ENCODE results near the gene ATP2C1. TPM values are rescaled to one million over a fixed set of nuclear protein-coding genes. Genes with fewer than 3 reads are reported as not detected.

ATP2C1 gene
- polyA plus RNA-seq, 4 donors, result 110 to 182 (median 145) TPM

DNA sequence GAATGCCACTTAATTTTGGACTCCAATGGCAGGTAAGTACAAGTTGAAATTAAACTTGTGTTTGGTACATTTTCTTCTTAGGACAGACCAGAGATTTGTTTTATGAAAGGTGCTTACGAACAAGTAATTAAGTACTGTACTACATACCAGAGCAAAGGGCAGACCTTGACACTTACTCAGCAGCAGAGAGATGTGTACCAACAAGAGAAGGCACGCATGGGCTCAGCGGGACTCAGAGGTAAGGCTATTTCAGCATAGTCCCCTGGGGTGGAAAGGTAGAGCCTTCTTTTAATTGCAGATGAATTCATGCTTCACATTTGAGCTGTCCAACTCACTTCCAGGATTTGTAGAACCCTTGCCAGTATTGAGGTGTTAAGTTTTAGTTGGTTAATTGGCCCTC, 81.4 kb downstream of the ATP2C1 start:
- no peak for DNase-seq (ENCODE audit: low read depth in 4 of 4, low spot score in 3 of 4)

DNA sequence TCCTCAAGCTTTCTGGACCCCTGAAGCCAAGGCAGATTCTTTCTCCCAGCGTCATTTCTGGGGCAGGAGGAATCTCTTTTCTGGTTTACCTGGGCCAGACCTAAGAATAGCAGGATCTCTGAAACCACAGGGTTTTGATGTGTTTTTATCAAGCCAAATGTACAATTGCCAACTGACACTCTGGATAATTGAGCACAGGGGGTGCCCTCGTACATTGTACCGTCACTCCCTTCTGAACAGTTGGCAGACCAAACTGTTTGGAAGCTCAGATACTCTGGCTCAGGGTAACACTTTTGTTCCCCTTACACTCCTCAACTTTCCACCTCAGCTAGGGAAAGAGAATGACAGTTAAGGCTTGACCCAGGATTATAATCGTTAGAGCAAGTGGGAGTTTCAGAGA, 82.8 kb downstream of the ATP2C1 start:
- no peak for DNase-seq (ENCODE audit: low read depth in 4 of 4, low spot score in 3 of 4)

DNA sequence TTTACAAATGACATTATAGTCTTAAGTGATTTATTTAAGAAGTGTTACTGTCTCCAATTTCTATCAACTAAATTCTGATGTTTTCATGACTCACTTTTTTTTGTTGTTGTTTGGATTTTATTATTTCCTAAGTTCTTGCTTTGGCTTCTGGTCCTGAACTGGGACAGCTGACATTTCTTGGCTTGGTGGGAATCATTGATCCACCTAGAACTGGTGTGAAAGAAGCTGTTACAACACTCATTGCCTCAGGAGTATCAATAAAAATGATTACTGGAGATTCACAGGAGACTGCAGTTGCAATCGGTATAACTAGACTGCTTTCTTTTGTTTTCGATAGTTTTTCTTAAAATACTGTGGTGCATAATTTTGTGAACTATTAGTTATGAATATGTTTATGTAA, 85.2 kb downstream of the ATP2C1 start:
- no peak for DNase-seq (ENCODE audit: low read depth in 4 of 4, low spot score in 3 of 4)

DNA sequence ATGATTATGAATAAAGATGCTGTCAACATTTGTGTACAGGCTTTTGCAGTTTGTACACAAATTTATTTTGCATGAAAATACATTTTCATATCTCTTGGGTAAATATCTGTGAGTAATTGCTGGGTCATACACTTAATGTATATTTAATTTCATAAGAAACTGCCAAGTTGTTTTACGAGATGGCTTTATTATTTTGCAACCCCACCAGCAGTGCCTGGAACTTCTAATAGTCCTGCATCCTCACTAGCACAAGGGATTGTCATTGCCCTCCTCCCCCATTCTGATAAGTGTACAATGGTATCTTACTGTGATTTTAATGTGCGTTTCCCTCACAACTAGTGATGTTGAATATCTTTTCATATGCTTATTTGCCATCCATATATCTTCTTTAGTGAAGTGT, 87.6 kb downstream of the ATP2C1 start:
- no peak for DNase-seq (ENCODE audit: low read depth in 4 of 4, low spot score in 3 of 4)

DNA sequence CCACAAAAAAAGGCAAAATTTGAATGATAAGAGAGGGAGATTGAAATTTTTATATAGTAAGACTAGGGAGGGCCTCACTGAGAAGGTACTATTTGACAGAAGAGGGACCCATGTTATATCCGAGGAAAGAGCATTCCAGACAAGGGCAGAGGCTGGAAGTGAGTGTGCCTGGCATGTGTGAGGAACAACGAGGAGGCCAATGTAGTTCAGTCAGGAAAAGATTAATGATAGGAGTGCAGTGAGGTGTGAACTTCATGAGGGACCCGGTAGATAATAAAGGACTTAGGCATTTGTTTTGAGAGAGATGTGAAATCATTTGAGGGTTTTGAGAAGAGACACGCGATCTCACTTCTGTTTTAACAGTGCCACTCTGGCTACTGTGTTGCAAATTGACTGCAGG, 96.4 kb downstream of the ATP2C1 start:
- DNase-seq (ENCODE audit: low read depth in 4 of 4, low spot score in 3 of 4), result no peak

DNA sequence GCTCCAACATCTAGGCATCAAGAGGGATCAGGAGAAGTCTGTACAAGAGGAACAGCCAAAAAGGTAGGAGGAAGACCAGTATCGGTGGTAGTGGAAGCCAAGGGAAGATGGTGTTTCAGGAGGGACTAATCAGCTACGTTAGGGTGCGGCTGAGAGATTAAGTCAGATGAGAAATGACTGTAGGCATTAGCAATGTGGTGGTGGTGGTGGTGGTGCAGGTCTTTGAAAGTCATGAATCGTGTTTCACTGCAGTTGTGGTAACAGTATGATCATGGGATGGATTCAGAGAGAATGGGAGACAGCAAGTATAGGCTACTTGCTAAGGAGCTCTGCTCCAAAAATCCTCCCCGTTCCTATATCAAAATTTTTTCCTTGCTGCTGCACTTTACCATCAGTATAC, 97.2 kb downstream of the ATP2C1 start:
- no peak for DNase-seq (ENCODE audit: low read depth in 4 of 4, low spot score in 3 of 4)

DNA sequence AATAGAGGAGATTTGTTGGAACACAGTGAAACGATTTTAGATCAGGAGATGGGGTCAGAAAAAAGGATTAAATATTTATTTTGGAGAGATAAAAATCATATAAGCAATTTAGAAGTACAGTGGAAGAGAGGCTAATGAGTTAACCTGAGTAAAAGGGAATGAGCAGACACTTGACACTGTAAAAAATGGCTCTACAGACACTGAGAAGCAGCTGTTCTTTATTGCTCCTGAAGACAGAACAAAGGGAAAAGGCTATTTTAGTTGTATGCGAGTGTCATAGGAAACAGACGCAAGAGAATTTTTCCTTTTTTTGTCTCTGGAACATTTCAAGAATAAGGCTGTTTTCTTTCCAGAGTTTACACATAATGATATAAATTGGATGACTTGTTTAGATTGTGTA, 98.5 kb downstream of the ATP2C1 start:
- no peak for DNase-seq (ENCODE audit: low read depth in 4 of 4, low spot score in 3 of 4)

DNA sequence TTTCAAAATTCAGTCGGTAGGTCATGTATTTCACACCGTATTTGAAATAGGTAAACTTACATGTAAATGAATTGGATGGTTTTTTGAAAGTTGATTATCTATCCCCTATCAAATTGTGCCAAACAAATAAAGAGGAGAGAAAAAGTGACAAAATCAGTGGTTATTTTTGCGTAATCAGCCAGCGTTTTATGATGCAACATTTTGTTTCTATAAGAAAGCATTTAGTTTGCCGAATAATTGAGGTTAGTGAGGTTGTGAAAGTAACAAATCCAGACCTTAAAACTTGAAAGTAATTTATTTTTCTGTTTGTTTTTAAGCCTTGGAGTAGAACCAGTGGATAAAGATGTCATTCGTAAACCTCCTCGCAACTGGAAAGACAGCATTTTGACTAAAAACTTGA, 103.4 kb downstream of the ATP2C1 start:
- no peak for DNase-seq (ENCODE audit: low read depth in 4 of 4, low spot score in 3 of 4)

DNA sequence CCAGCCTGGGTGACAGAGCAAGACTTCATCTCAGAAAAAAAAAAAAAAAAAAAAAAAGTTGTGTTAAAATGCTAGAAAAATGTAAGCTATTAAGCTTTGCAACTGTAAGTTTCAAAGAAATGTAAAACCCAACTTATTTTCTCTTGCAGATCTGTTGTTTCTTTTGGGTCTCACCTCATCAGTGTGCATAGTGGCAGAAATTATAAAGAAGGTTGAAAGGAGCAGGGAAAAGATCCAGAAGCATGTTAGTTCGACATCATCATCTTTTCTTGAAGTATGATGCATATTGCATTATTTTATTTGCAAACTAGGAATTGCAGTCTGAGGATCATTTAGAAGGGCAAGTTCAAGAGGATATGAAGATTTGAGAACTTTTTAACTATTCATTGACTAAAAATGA, 107.2 kb downstream of the ATP2C1 start:
- no peak for DNase-seq (ENCODE audit: low read depth in 4 of 4, low spot score in 3 of 4)

DNA sequence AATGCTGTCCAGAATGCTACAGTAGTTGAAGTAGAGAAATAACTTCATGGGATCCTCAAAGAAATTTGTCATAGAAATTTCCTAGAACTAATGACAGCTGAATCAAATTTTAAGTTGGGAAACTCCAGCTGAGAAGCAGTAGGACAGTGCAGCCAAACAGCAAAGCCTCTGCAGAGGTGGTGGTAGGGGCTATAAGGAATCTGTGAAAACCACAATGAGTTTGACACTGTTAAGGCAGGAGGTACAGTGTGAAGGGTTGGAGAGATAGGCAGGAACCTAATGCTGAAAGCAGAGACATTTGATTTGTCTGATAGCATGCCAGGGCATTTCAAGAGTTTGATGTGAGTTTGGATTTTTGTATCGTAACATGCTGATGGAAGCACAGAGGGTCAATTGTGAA, 110.7 kb downstream of the ATP2C1 start:
- no peak for DNase-seq (ENCODE audit: low read depth in 4 of 4, low spot score in 3 of 4)

DNA sequence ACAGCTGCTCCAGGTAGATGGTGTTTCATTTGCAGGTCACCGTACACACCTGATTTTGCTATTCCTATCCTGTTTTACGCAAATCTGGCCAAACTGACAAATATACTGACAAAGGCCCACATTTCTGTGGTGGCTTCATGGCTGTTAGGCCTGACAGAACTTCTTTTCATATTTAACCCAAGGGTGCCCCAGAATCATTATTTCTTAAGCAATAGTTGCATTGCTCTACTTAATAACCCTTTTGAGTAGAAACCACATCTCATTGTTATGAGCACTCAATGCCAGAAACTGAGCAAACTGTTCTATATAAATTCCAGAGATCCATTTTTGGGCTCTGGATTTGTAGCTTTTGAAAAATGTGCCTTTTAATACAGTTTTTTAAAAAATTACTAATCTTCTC, 113.4 kb downstream of the ATP2C1 start:
- DNase-seq (ENCODE audit: low read depth in 4 of 4, low spot score in 3 of 4), result no peak

DNA sequence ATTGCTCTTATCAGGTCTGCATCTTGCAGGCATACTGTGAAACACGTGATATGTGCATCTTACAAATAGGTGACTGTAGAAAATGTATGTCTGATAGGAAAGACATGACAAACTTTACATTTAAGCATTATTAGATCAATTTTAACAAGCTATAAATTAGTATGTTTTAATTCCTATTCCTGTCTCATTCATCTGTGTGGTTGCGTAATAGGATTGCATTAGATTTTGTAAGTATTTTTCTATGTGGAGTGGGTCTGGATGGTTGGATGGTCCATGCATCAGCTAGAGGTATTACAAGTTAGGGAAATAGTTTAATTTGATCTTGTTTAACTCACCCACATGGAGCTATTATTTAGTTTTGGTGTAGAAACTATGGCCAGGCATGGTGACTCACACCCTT, 113.9 kb downstream of the ATP2C1 start:
- DNase-seq (ENCODE audit: low read depth in 4 of 4, low spot score in 3 of 4), result no peak

DNA sequence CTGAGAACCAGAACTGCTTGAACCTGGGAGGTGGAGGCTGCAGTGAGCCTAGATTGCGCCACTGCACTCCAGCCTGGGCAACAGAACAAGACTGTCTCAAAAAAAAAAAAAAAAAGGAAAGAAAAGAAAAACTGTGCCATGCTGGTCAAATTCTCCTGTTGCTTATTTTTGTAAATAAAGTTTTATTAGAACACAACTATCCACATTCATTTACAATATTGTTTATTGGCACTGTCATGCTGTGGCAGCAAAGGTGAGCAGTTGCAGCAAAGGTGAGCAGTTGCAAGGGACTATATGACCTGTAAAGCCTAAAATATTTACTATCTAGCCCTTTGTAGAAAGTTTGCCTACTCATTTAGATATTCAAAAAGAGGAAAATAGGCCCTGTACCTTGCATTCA, 114.4 kb downstream of the ATP2C1 start:
- DNase-seq (ENCODE audit: low read depth in 4 of 4, low spot score in 3 of 4), result no peak

DNA sequence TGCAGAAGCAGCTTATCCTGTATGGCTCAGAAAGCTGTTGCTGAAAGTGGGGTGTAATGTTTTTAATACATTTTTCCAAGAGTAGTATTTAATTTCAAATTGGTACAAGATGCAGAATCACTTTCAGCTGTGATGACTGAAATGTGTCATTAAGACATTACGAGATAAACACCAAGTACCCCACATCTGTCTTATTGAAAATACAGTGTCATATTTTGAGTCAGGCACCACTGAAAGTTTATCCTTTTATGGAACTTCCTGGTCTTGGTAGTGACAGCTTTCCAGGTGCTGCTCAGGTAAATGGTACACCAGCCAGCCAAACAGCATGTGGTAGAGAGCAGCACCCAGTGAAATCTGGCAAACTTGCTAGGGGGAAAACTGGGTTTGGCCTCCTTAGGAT, 115.8 kb downstream of the ATP2C1 start:
- DNase-seq (ENCODE audit: low read depth in 4 of 4, low spot score in 3 of 4), result no peak

DNA sequence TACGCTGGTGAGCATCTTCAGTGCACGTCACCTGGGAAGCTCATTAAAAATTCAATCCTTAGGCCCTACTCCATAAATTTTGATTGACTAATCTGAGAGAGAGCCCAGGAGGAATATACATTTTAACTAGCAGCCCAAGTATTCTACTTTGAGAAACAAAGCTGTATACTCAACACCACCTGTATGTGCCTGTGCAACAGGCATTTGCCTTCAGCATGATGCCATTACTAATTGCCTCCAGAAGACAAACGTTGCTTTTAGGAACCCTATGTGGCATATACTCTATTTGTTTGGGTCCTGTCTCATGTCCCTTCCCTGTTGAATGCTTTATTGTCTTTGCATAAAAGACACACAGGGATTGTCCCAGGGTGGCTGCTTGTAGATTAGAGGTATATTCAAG, 125.1 kb downstream of the ATP2C1 start:
- DNase-seq (ENCODE audit: low read depth in 4 of 4, low spot score in 3 of 4), result no peak

DNA sequence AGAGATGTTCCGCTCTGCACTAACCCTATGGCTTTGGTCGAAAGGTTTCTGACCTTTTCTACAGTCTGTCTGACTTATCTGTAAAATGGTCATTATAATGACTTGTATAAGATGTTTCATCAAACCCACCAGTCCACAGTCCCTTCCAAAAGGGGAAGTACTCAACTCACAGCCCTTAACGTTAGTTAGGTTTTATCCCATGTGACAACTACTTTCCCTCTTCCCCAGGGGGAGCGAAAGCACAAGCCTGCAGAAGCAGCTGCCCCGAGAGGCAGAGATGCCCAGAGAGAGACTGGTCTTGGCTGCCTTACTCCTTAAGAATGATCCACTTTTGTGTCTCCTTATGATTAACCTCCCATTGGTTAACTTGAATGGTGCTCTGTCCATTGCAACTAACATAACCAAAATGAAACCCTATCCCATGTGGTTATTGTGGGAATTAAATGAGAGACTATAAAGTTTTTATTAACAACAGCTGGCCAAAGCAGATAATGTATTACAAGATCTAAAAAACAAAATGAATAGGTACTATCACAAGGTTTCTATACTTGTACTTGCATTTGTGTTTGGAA, 126.3 kb downstream of the ATP2C1 start:
- DNase-seq (ENCODE audit: low read depth in 4 of 4, low spot score in 3 of 4), result no peak

DNA sequence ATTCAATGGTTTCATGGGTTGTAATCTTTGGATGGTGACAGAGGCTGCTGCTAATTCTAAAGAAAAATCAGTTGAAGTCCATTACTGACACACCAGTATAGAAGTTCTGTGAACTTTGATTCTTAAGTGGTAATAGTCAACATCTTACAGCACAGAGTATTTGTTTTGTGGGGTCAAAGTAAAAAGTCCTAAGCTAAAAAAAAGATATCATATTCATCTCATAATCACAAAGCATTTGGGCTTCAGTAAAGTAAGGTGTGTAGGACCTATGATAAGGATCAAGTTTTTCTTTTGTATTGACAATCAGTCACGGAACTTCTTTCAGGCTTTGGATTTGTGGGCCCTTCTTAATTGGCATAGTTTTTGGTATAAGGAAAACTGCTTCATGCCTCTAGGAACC, 131.7 kb downstream of the ATP2C1 start:
- DNase-seq (ENCODE audit: low read depth in 4 of 4, low spot score in 3 of 4), result no peak

DNA sequence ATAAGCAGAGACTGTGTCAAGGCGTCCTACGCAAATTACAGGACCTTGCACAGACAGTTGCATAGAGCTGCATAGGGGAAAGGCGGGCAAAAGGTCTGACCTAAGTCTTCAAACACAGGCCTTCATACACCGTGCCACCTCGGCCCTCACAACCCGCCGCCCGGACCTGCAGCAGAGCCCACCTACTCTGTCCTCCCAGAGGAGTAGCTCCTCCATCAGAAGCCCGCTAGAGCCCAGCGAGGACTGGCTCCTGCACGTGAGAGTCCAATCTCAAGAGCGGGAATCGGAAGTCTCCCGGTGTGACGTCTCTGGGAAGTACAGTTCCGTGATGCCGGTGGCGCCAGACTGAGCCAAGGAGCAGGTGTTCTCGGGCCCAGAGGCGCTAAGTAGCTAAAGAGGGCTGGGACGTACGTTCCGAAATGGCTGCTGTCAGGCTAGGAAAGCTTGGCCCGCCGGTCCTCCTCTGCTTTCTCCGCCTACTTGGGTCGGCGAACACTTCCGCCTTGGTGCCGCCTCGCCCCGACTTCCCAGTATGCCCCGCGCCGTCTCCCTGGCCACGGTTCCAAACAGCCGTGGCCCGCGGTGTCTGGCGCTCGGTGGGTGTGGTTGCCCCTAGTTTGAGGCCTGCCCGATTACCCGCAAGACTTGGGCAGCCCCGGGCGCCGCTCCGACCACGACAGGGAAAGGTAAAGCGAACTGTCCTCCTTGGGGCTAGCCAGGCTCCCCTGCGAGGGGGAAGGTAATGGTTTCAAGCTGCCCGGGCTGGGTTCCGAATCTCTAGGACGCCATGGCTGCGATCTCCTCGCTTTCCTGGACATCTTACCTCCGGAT, 132.7 kb downstream of the ATP2C1 start, which contains the start of the genes ASTE1 and NEK11:
ASTE1 (minus strand) TSS at position 505 of the 831 bp plus-strand sequence. CDS start 1,519 bp downstream, outside the sequence.
NEK11 (plus strand) TSS at position 557 of the 831 bp plus-strand sequence. CDS start 2,832 bp downstream, outside the sequence.
- peak; percentile 75 to 79 (median 77) for DNase-seq (ENCODE audit: low read depth in 4 of 4, low spot score in 3 of 4)

DNA sequence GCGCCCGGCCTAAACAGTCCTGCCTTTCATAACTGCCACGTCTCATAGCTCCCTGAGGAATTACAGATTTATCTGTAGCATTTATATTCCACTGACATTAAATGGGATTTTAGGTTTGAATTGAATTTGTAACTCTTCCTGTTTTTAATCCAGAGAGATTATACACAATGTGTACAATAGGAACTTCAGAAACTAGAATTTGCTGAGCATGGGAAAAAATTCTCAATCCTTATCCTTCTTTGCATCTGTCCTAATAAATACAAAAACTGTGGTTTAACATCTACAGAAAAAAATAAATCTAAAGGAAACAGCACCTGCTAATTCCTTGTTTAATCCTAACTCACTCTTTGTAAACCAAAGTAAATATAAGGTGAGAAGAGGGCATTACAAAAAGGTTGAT, 135.0 kb downstream of the ATP2C1 start:
- DNase-seq (ENCODE audit: low read depth in 4 of 4, low spot score in 3 of 4), result no peak

DNA sequence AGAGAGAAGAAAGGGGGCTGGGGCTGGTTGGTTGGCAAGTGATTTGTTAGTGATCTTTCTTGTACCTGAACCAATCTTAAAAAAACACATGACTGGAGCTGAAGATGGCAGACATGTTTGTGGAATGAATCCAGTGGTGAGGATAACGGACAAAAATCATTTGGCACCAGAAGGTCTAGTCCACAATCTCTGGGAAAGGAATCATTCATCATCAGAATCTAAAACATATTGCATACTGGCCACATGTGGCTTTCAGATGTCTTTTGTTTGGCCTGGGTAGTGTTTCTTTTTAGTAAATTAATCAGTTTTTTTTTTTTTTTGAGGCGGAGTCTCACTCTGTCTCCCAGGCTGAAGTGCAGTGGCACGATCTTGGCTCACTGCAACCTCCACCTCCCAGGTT, 137.8 kb downstream of the ATP2C1 start:
- DNase-seq (ENCODE audit: low read depth in 4 of 4, low spot score in 3 of 4), result no peak

DNA sequence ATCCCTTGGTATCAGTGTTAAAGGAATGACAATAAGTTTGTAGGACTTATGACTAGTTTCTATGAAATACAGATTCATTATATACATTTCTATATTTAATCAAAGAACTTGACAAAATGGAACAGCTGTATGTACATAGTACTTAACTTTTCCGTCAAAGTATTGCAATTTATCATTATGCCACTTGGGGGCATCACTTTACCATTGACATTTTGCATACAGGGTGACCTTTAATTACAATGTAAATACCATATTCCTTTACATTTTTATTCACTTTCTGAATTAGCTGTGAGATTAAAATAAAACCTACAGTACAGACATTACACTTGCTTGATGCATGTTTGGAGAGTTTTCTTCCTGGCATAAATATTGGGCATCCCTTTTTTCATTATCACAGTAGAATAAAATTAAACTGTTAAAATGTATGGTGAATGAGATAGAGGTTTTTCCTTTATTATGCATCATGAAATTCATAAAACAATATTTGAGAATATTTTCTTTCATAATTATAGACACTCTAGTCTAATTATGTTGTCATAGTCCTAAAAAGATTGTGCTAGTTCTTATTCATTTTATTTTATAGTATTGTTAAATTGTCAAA, 139.7 kb downstream of the ATP2C1 start:
- peak in 1 of 4 donors; percentile 19 for DNase-seq (ENCODE audit: low read depth in 4 of 4, low spot score in 3 of 4)

Measured in left renal pelvis (tissue), 4 donors.